HepG2 (cell line): ENCODE data around the gene ATP2B3. TPM values are rescaled to one million over a fixed set of nuclear protein-coding genes. Genes with fewer than 3 reads are reported as not detected.

Source experiments
- ATAC-seq: fragments of 200-7000 bp; cut with Tn5 transposase; 3 replicates; pipeline ENCODE4 v1.9.1; 2020; ENCODE audit warnings: mild to moderate bottlenecking, moderate library complexity
- BruUV-seq: library from RNA; stranded (reverse); fragments of 400-500 nt; replicated peaks from 2 replicates; lab custom pipeline; 2021; lab: Mats Ljungman, UMichigan
- CTCF ChIA-PET: fragments of 300-600 bp; formaldehyde crosslinking; extraction: SDS; loops from one replicate; lab custom pipeline; 2021; ENCODE audit warnings: low total read pairs, inconsistent platforms, low intra/inter-chr PET ratio; lab: Yijun Ruan, JAX
- POLR2A ChIA-PET: fragments of 350-600 bp; sonication (Branson Sonifier 250); formaldehyde crosslinking; loops from one replicate; lab custom pipeline; 2020; ENCODE audit warnings: antibody characterized with exemption, inconsistent platforms; lab: Yijun Ruan, JAX
- DNase-seq: peaks from one replicate; pipeline ENCODE4 v3.0.0-alpha.2; 2015; ENCODE audit warnings: low spot score
- FAIRE-seq: peaks from 3 replicates; lab custom pipeline; 2011; peaks lifted over from hg19 to GRCh38; lab: Jason Lieb, UNC
- H2AFZ ChIP-seq: one replicate; pipeline ENCODE4 v1.6.1; 2011; ENCODE audit warnings: low read length, inconsistent platforms
- H3K27ac ChIP-seq: fragments of 300-600 bp; 3 replicates; pipeline ENCODE4 v1.8.0; 2011; ENCODE audit warnings: mixed run types, mild to moderate bottlenecking, mixed read lengths, low read length, inconsistent platforms; ENCODE audit not compliant: insufficient read depth; ENCODE audit errors: extremely low read length
- H3K27me3 ChIP-seq, 2 experiments: fragments of 200-600 bp in 1 of 2; 2 replicates in 1 of 2; 3 replicates in 1 of 2; pipeline versions ENCODE4 v1.6.0 to v1.8.0; 2011; ENCODE audit warnings: low read length in 2 of 2, mild to moderate bottlenecking in 2 of 2, moderate library complexity in 2 of 2, inconsistent platforms in 1 of 2; ENCODE audit not compliant: insufficient read depth in 2 of 2, control insufficient read depth in 1 of 2
- H3K36me3 ChIP-seq, 2 experiments: fragments of 200-600 bp in 1 of 2; replicated peaks in 1 of 2; 2 replicates in 1 of 2; 3 replicates in 1 of 2; pipeline versions ENCODE4 v1.5.1 to v1.8.0; 2011; ENCODE audit warnings: low read length in 2 of 2, inconsistent platforms in 1 of 2; ENCODE audit not compliant: insufficient read depth in 2 of 2, control insufficient read depth in 1 of 2
- H3K4me1 ChIP-seq: 2 replicates; pipeline ENCODE4 v1.5.1; 2012; ENCODE audit warnings: low read length, inconsistent platforms; ENCODE audit not compliant: insufficient read depth
- H3K4me2 ChIP-seq: 2 replicates; pipeline ENCODE4 v1.6.0; 2011; ENCODE audit warnings: low read depth, low read length, inconsistent platforms
- H3K4me3 ChIP-seq, 3 experiments: fragments of 200-600 bp in 1 of 3; sonication (generic), shearing (Covaris generic) in 1 of 3; replicated peaks in 1 of 3; 2 replicates each; pipeline ENCODE4 v1.5.1; 2011 to 2016; ENCODE audit warnings: low read length in 3 of 3, inconsistent platforms in 2 of 3, low read depth in 2 of 3, mild to moderate bottlenecking in 2 of 3, control low read depth in 1 of 3, mixed read lengths in 1 of 3; ENCODE audit not compliant: insufficient read depth in 1 of 3
- H3K79me2 ChIP-seq: one replicate; pipeline ENCODE4 v1.6.1; 2011; ENCODE audit warnings: low read length, inconsistent platforms; ENCODE audit not compliant: insufficient read depth
- H3K9ac ChIP-seq: 2 replicates; pipeline ENCODE4 v1.6.0; 2011; ENCODE audit warnings: mild to moderate bottlenecking, low read depth, low read length, inconsistent platforms; ENCODE audit not compliant: insufficient read depth
- H3K9me3 ChIP-seq: 2 replicates; pipeline ENCODE4 v1.5.1; 2012; ENCODE audit warnings: mild to moderate bottlenecking, low read length
- H4K20me1 ChIP-seq: 2 replicates; pipeline ENCODE4 v1.6.0; 2011; ENCODE audit warnings: inconsistent platforms, mild to moderate bottlenecking, low read length, moderate library complexity; ENCODE audit not compliant: insufficient read depth
- ATM ChIP-seq: fragments of 450-650 bp; IDR thresholded peaks from 2 replicates; pipeline ENCODE4 v1.7.1; 2017; ENCODE audit warnings: mild to moderate bottlenecking, borderline replicate concordance
- CEBPB ChIP-seq: IDR thresholded peaks from 2 replicates; pipeline ENCODE4 v1.6.1; 2011; ENCODE audit warnings: low read depth, low read length, improper control_type of control experiment, borderline replicate concordance
- FOSL1 ChIP-seq: sonication (generic); formaldehyde crosslinking; IDR thresholded peaks from 2 replicates; pipeline ENCODE4 v1.9.0; 2021; ENCODE audit warnings: missing genetic modification reagents, borderline replicate concordance
- HIVEP1 ChIP-seq: sonication (generic); formaldehyde crosslinking; IDR thresholded peaks from 2 replicates; pipeline ENCODE4 v1.4.0; 2020; ENCODE audit warnings: mild to moderate bottlenecking, missing genetic modification reagents
- NFE2L2 ChIP-seq: fragments of 150-350 bp; IDR thresholded peaks from 2 replicates; pipeline ENCODE4 v1.6.1; 2014; ENCODE audit warnings: low read length
- PPARG ChIP-seq: conservative IDR thresholded peaks from 2 replicates; pipeline ENCODE4 v1.6.1; 2016; ENCODE audit warnings: missing biosample characterization, missing genetic modification reagents
- RFX1 ChIP-seq: fragments of 450-650 bp; IDR thresholded peaks from 2 replicates; pipeline ENCODE4 v1.6.1; 2017
- TBL1XR1 ChIP-seq: fragments of 150-350 bp; IDR thresholded peaks from 2 replicates; pipeline ENCODE4 v1.6.1; 2014; ENCODE audit warnings: borderline replicate concordance, low read length; ENCODE audit not compliant: partially characterized antibody
- ZBTB42 ChIP-seq: sonication (generic); formaldehyde crosslinking; IDR thresholded peaks from 2 replicates; pipeline ENCODE4 v1.5.0; 2020; ENCODE audit warnings: mild to moderate bottlenecking, missing genetic modification reagents
- WGBS: methylation state at CpG from one replicate; pipeline ENCODE4 v1.1.6; 2017; ENCODE audit warnings: low lambda C conversion rate; 5-methylcytosine and 5-hydroxymethylcytosine counted together
- in situ Hi-C: cut with HindIII; loops from 2 replicates; pipeline ENCODE4 v1.10.0; 2017; ENCODE audit warnings: low pct_unique_long_range_greater_than_20kb; ENCODE audit not compliant: extremely low pct_ligation_motif_present
- intact Hi-C: fragments of 100-400 bp; cut with micrococcal nuclease; formaldehyde crosslinking; loops from one replicate; pipeline ENCODE4 v1.10.0; 2022; ENCODE audit not compliant: unreplicated experiment
- polyA plus RNA-seq, 8 experiments: library from polyadenylated mRNA; depleted of rRNA in 3 of 8; stranded (reverse) in 7 of 8; unstranded in 1 of 8; fragments of >200 nt; fragmentation: Illumina TruSeq in 4 of 8; extraction: Trizol in 4 of 8; gene quantifications; 2 replicates each; pipeline versions ENCODE4 v1.2.1 to v1.2.3, GENCODE V29; 2011 to 2016; ENCODE audit warnings: low read depth in 4 of 8, missing spikeins in 1 of 8, mixed read lengths in 1 of 8; ENCODE audit not compliant: insufficient read depth in 1 of 8
- total RNA-seq, 5 experiments: library from RNA; depleted of rRNA; stranded (reverse); fragments of >200 nt; fragmentation: Illumina TruSeq; extraction: Trizol; gene quantifications; 2 replicates each; pipeline ENCODE4 v1.2.3, GENCODE V29; 2016; ENCODE audit warnings: low read depth in 1 of 5
- TF ChIP-seq, protein P1 (sequence below): sonication (generic); formaldehyde crosslinking; IDR thresholded peaks from 2 replicates; pipeline ENCODE4 v1.5.0; 2020; ENCODE audit warnings: mild to moderate bottlenecking, missing genetic modification reagents
- TF ChIP-seq, protein P2 (sequence below): sonication (generic); formaldehyde crosslinking; IDR thresholded peaks from 2 replicates; pipeline ENCODE4 v1.4.0; 2020; ENCODE audit warnings: mild to moderate bottlenecking, missing genetic modification reagents

ATP2B3 gene
- total and polyA plus RNA-seq, 2 of the 13 experiments (the other 11 are each of a cell fraction or from before 2014, with no cell fraction given), result not detected

DNA sequence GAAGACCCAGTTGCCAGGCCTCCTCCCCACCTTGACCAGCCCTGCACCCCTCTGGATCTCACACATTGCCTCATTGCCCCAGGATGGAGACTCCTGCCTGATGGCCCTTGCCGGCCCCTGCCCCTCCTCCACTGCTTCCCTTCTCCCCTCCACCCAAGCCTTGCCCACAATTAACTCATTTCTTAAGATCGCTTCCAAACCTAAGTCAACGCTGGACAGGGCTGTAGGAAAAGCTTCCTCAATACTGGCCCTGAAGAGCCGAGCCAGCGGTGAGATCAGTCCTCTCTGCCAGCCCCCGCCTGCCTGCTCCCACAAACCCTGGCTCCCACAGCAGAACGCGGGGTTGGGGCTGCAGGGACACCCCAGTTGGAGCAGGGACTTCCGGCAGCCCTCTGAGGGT lies 39.5 kb upstream of the ATP2B3 start:
- Histone ChIP-seq H3K4me1 (peaks cover 24% of the 10 kb centered on the region), H4K20me1 (no peaks in the 10 kb centered on the region), H3K4me2 (no peak overlapping the region), H3K79me2 (no peaks in the 10 kb centered on the region), H3K4me3 (no peak overlapping the region), H2AFZ (no peak overlapping the region), H3K9ac (no peak overlapping the region), H3K27me3 (peaks cover 2 to 5% of the 10 kb centered on the region in 2 experiments; a peak in 2 of 5 replicates), H3K36me3 (no peaks in the 10 kb centered on the region), H3K27ac (no peak overlapping the region), H3K9me3 (no peaks in the 10 kb centered on the region)
- ATAC-seq, result no peak
- intact Hi-C loops (no loop called here), in situ Hi-C loops (no loop called here)
- TF ChIP-seq ATM, result no peak
- TF ChIP-seq TBL1XR1, result no peak
- no peak for TF ChIP-seq NFE2L2
- no peak for TF ChIP-seq RFX1
- TF ChIP-seq PPARG (CRISPR knock-in tag), result no peak
- TF ChIP-seq FOSL1 (CRISPR knock-in tag), result no peak
- TF ChIP-seq ZBTB42 (CRISPR knock-in tag), result no peak
- TF ChIP-seq HIVEP1, result no peak
- no peak for TF ChIP-seq CEBPB
- TF ChIP-seq, protein P1, sequence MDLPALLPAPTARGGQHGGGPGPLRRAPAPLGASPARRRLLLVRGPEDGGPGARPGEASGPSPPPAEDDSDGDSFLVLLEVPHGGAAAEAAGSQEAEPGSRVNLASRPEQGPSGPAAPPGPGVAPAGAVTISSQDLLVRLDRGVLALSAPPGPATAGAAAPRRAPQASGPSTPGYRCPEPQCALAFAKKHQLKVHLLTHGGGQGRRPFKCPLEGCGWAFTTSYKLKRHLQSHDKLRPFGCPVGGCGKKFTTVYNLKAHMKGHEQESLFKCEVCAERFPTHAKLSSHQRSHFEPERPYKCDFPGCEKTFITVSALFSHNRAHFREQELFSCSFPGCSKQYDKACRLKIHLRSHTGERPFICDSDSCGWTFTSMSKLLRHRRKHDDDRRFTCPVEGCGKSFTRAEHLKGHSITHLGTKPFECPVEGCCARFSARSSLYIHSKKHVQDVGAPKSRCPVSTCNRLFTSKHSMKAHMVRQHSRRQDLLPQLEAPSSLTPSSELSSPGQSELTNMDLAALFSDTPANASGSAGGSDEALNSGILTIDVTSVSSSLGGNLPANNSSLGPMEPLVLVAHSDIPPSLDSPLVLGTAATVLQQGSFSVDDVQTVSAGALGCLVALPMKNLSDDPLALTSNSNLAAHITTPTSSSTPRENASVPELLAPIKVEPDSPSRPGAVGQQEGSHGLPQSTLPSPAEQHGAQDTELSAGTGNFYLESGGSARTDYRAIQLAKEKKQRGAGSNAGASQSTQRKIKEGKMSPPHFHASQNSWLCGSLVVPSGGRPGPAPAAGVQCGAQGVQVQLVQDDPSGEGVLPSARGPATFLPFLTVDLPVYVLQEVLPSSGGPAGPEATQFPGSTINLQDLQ (CRISPR knock-in tag), result no peak
- TF ChIP-seq, protein P2, sequence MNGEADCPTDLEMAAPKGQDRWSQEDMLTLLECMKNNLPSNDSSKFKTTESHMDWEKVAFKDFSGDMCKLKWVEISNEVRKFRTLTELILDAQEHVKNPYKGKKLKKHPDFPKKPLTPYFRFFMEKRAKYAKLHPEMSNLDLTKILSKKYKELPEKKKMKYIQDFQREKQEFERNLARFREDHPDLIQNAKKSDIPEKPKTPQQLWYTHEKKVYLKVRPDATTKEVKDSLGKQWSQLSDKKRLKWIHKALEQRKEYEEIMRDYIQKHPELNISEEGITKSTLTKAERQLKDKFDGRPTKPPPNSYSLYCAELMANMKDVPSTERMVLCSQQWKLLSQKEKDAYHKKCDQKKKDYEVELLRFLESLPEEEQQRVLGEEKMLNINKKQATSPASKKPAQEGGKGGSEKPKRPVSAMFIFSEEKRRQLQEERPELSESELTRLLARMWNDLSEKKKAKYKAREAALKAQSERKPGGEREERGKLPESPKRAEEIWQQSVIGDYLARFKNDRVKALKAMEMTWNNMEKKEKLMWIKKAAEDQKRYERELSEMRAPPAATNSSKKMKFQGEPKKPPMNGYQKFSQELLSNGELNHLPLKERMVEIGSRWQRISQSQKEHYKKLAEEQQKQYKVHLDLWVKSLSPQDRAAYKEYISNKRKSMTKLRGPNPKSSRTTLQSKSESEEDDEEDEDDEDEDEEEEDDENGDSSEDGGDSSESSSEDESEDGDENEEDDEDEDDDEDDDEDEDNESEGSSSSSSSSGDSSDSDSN (CRISPR knock-in tag), result no peak
- WGBS, result 49% methylated on average over 2 of the region's 9 CpGs
- no peak for DNase-seq
- FAIRE-seq, result no peak
- CTCF ChIA-PET, result no interaction called here
- POLR2A ChIA-PET, result interaction anchor here (1.2 kb wide), 1 partner anchor 10 kb away, joined by 4 read pairs; no protein-coding TSS in a partner anchor
- no TSS peak for BruUV-seq
